H1 (cell line): ENCODE data around the gene PTPN1. TPM values are rescaled to one million over a fixed set of nuclear protein-coding genes. Genes with fewer than 3 reads are reported as not detected.

Experiments
- CTCF ChIA-PET: fragments of 300-600 bp; sonication (Branson Sonifier 250); formaldehyde crosslinking; loops from one replicate; lab custom pipeline; 2021; ENCODE audit not compliant: partially characterized antibody; lab: Charles Lee
- POLR2A ChIA-PET: fragments of 300-600 bp; sonication (Branson Sonifier 250); formaldehyde crosslinking; loops from one replicate; lab custom pipeline; 2021; ENCODE audit warnings: inconsistent platforms; ENCODE audit not compliant: partially characterized antibody; lab: Charles Lee
- DNase-seq, 2 experiments: peaks; one replicate each; pipeline versions ENCODE4 v3.0.0 to v3.0.0-alpha.2; 2010 to 2022; ENCODE audit warnings: low spot score in 2 of 2, low read depth in 1 of 2, mixed read lengths in 1 of 2
- FAIRE-seq: peaks from 2 replicates; lab custom pipeline; 2011; peaks lifted over from hg19 to GRCh38; lab: Jason Lieb, UNC
- H2AFZ ChIP-seq: 2 replicates; pipeline ENCODE4 v1.8.1; 2012; ENCODE audit warnings: low read length, inconsistent platforms
- H2AK5ac ChIP-seq: 2 replicates; pipeline ENCODE4 v1.6.1; 2013; ENCODE audit warnings: low read depth, low read length
- H2BK120ac ChIP-seq: replicated peaks from 2 replicates; pipeline ENCODE3; 2013; ENCODE audit warnings: low read depth, low read length, inconsistent platforms
- H2BK12ac ChIP-seq: 2 replicates; pipeline ENCODE4 v1.6.1; 2013; ENCODE audit warnings: low read depth, low read length
- H2BK15ac ChIP-seq: 2 replicates; pipeline ENCODE4 v1.6.1; 2013; ENCODE audit warnings: low read length
- H2BK20ac ChIP-seq: 2 replicates; pipeline ENCODE4 v1.6.1; 2013; ENCODE audit warnings: low read length
- H2BK5ac ChIP-seq: 2 replicates; pipeline ENCODE4 v1.6.1; 2013; ENCODE audit warnings: low read depth, low read length
- H3K14ac ChIP-seq: 2 replicates; pipeline ENCODE4 v1.6.1; 2013; ENCODE audit warnings: inconsistent platforms; ENCODE audit not compliant: insufficient read length
- H3K18ac ChIP-seq: 2 replicates; pipeline ENCODE4 v1.6.1; 2013; ENCODE audit warnings: low read length; ENCODE audit errors: extremely low read depth
- H3K23ac ChIP-seq: 2 replicates; pipeline ENCODE4 v1.6.1; 2013; ENCODE audit warnings: inconsistent platforms; ENCODE audit not compliant: insufficient read length
- H3K23me2 ChIP-seq: 2 replicates; pipeline ENCODE4 v1.6.1; 2013; ENCODE audit warnings: low read depth, low read length
- H3K27ac ChIP-seq: 2 replicates; pipeline ENCODE4 v1.6.1; 2011; ENCODE audit warnings: low read depth, low read length, inconsistent platforms
- H3K27me3 ChIP-seq, 4 experiments: replicated peaks in 1 of 4; 1 replicate in 1 of 4; 2 replicates in 3 of 4; pipeline versions ENCODE4 v1.6.1 to v1.8.1; 2011 to 2013; ENCODE audit warnings: low read length in 3 of 4, mild to moderate bottlenecking in 3 of 4, inconsistent platforms in 2 of 4, mixed read lengths in 2 of 4, moderate library complexity in 1 of 4; ENCODE audit not compliant: control insufficient read depth in 3 of 4, insufficient read depth in 3 of 4; ENCODE audit errors: extremely low read depth in 1 of 4
- H3K36me3 ChIP-seq, 4 experiments: 2 replicates each; pipeline versions ENCODE4 v1.6.1 to v1.8.1; 2011 to 2013; ENCODE audit warnings: mild to moderate bottlenecking in 4 of 4, low read length in 3 of 4, moderate library complexity in 2 of 4, control low read depth in 1 of 4, inconsistent platforms in 1 of 4; ENCODE audit not compliant: insufficient read depth in 4 of 4, control insufficient read depth in 2 of 4
- H3K4ac ChIP-seq: replicated peaks from 2 replicates; pipeline ENCODE3; 2013; ENCODE audit warnings: low read length, low read depth, mixed read lengths, inconsistent platforms; ENCODE audit not compliant: insufficient read length
- H3K4me1 ChIP-seq, 4 experiments: replicated peaks in 1 of 4; 1 replicate in 1 of 4; 2 replicates in 3 of 4; pipeline versions ENCODE4 v1.6.1 to v1.8.1; 2011 to 2013; ENCODE audit warnings: low read length in 3 of 4, inconsistent platforms in 2 of 4, mixed read lengths in 1 of 4; ENCODE audit not compliant: insufficient read depth in 4 of 4, control insufficient read depth in 3 of 4
- H3K4me2 ChIP-seq, 2 experiments: 2 replicates each; pipeline versions ENCODE4 v1.6.1 to v1.8.1; 2011 to 2013; ENCODE audit warnings: low read depth in 2 of 2, low read length in 2 of 2, control low read depth in 1 of 2, inconsistent platforms in 1 of 2, mild to moderate bottlenecking in 1 of 2; ENCODE audit not compliant: insufficient read depth in 1 of 2
- H3K4me3 ChIP-seq, 4 experiments: fragments of 200-600, 300-600 bp in 1 of 4; sonication (generic), shearing (Covaris generic), sonication (Bioruptor Twin) in 1 of 4; 2 replicates each; pipeline versions ENCODE4 v1.5.1 to v1.8.1; 2011 to 2016; ENCODE audit warnings: low read length in 4 of 4, low read depth in 3 of 4, control low read depth in 2 of 4, inconsistent platforms in 2 of 4, mild to moderate bottlenecking in 2 of 4, mixed read lengths in 1 of 4, moderate library complexity in 1 of 4; ENCODE audit not compliant: insufficient read depth in 2 of 4; ENCODE audit errors: extremely low read depth in 1 of 4
- H3K56ac ChIP-seq: replicated peaks from 2 replicates; pipeline ENCODE3; 2013; ENCODE audit warnings: low read depth, mild to moderate bottlenecking, mixed read lengths, low read length, inconsistent platforms; ENCODE audit not compliant: insufficient read length
- H3K79me1 ChIP-seq: 2 replicates; pipeline ENCODE4 v1.6.1; 2013; ENCODE audit warnings: low read depth, low read length, control low read depth
- H3K79me2 ChIP-seq, 2 experiments: 2 replicates each; pipeline versions ENCODE4 v1.6.1 to v1.8.1; 2012 to 2013; ENCODE audit warnings: low read length in 2 of 2, mild to moderate bottlenecking in 2 of 2, inconsistent platforms in 1 of 2; ENCODE audit not compliant: insufficient read depth in 2 of 2, control insufficient read depth in 1 of 2
- H3K9ac ChIP-seq, 4 experiments: replicated peaks in 1 of 4; 1 replicate in 1 of 4; 2 replicates in 3 of 4; pipeline versions ENCODE4 v1.6.1 to v1.8.1; 2011 to 2013; ENCODE audit warnings: low read depth in 3 of 4, low read length in 3 of 4, control low read depth in 2 of 4, mild to moderate bottlenecking in 2 of 4, moderate library complexity in 2 of 4, inconsistent platforms in 1 of 4; ENCODE audit errors: extremely low read depth in 1 of 4
- H3K9me3 ChIP-seq, 2 experiments: 2 replicates each; pipeline versions ENCODE4 v1.6.1 to v1.8.1; 2012 to 2013; ENCODE audit warnings: mild to moderate bottlenecking in 2 of 2, moderate library complexity in 2 of 2, control low read depth in 1 of 2, inconsistent platforms in 1 of 2, low read depth in 1 of 2, low read length in 1 of 2, mixed read lengths in 1 of 2; ENCODE audit not compliant: insufficient read depth in 2 of 2
- H4K20me1 ChIP-seq, 2 experiments: replicated peaks in 1 of 2; 2 replicates each; pipeline versions ENCODE3 to v1.8.1; 2011 to 2013; ENCODE audit warnings: inconsistent platforms in 2 of 2, low read length in 2 of 2, mild to moderate bottlenecking in 1 of 2; ENCODE audit not compliant: insufficient read depth in 2 of 2, control insufficient read depth in 1 of 2
- H4K5ac ChIP-seq: 2 replicates; pipeline ENCODE4 v1.6.1; 2013; ENCODE audit warnings: low read length, low read depth, mixed read lengths, inconsistent platforms; ENCODE audit not compliant: insufficient read length
- H4K8ac ChIP-seq: 2 replicates; pipeline ENCODE4 v1.8.0; 2013; ENCODE audit warnings: mild to moderate bottlenecking, moderate library complexity, low read length, inconsistent platforms; ENCODE audit not compliant: insufficient read depth; ENCODE audit errors: extremely low read depth
- H4K91ac ChIP-seq: replicated peaks from 2 replicates; pipeline ENCODE3; 2013; ENCODE audit warnings: low read length, mixed read lengths, inconsistent platforms; ENCODE audit not compliant: insufficient read length
- HDAC2 ChIP-seq, 2 experiments: fragments of 300-600 bp in 1 of 2; sonication (generic) in 1 of 2; IDR thresholded peaks; 2 replicates each; pipeline ENCODE4 v1.6.1; 2011 to 2012; ENCODE audit warnings: low read depth in 2 of 2, low read length in 2 of 2, mild to moderate bottlenecking in 2 of 2, moderate library complexity in 2 of 2, borderline replicate concordance in 1 of 2, inconsistent platforms in 1 of 2
- KDM5A ChIP-seq: fragments of 200-600 bp; IDR thresholded peaks from 2 replicates; pipeline ENCODE4 v1.7.1; 2012; ENCODE audit warnings: mild to moderate bottlenecking, low read length, inconsistent platforms, mixed read lengths
- POU5F1 ChIP-seq: IDR thresholded peaks from 2 replicates; pipeline ENCODE4 v1.6.1; 2011; ENCODE audit warnings: low read depth, mild to moderate bottlenecking, low read length, moderate library complexity
- RAD21 ChIP-seq, 2 experiments: IDR thresholded peaks in 1 of 2; conservative IDR thresholded peaks in 1 of 2; 2 replicates each; pipeline ENCODE4 v1.6.1; 2011; ENCODE audit warnings: low read depth in 2 of 2, low read length in 2 of 2, improper control_type of control experiment in 1 of 2, inconsistent platforms in 1 of 2, mild to moderate bottlenecking in 1 of 2, moderate library complexity in 1 of 2
- WGBS, 2 experiments: shearing (Covaris generic) in 1 of 2; methylation state at CpG; one replicate each; pipeline versions ENCODE4 v1.1.6 to v1.1.7; 2013 to 2015; ENCODE audit warnings: low lambda C conversion rate in 2 of 2, mixed read lengths in 2 of 2, inconsistent platforms in 1 of 2, low coverage in 1 of 2, missing lambda C conversion rate in 1 of 2; ENCODE audit not compliant: insufficient replicate concordance in 2 of 2, insufficient coverage in 1 of 2, insufficient read length in 1 of 2; ENCODE audit errors: extremely low coverage in 1 of 2, missing lambda C conversion rate in 1 of 2; 5-methylcytosine and 5-hydroxymethylcytosine counted together
- polyA plus RNA-seq, 7 experiments: library from polyadenylated mRNA; depleted of rRNA in 3 of 7; stranded (reverse) in 5 of 7; unstranded in 2 of 7; fragments of >200 nt in 5 of 7; fragments of 200-250 nt in 2 of 7; gene quantifications; 1 replicate in 5 of 7; 2 replicates in 1 of 7; 4 replicates in 1 of 7; pipeline versions ENCODE4 v1.2.1 to v1.2.3, GENCODE V29; 2011 to 2013; ENCODE audit warnings: missing spikeins in 2 of 7, mixed read lengths in 2 of 7
- total RNA-seq: library from RNA; stranded (reverse); fragmentation: NEBNext Ultra II Directional; extraction: Animal tissue kit (Norgen Biotek cat#: 25700); gene quantifications from 2 replicates; pipeline ENCODE4 v1.2.1, GENCODE V29; 2021

The PTPN1 gene
- total and polyA plus RNA-seq, 2 of the 8 experiments (the other 6 are each of a cell fraction or from before 2014, with no cell fraction given): 18.6 to 32.1 TPM

DNA sequence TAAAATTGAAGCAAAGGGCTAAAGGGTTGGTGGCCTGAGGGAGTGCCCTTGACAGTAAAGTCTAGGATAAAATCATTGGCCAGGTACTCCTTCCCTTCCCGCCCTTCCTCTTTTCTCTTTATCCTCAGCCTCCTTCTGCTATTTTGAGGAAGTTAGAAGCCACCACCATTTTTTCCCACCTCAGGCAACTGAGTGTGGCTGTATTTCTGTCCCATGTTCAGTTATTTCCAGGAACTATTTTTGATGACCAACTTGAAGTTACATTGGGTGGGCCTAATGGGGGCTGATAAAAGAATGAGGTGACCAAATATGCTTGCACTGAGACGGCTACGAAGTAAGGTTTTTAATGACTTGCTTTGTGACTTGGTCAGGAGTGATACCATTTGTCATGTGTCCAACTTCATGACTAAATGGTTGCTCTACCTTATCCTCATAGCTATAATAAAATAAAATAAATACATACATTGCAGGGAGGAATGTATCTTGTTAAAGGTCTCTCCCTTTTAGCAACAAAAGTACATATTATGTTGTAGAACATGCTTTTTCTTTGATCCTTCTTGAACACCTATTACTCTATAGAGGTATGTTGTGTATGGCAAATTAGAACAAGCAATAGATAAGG, 12.0 kb downstream of the PTPN1 start:
- Histone ChIP-seq H3K79me1 (peaks cover 7% of the 10 kb centered on the region), H4K8ac (no peak overlapping the region), H3K9me3 (no peaks in the 10 kb centered on the region), H3K4me1 (peaks cover 0 to 6% (median 4%) of the 10 kb centered on the region in 4 experiments; a peak in 3 of 7 replicates), H2AFZ (no peak overlapping the region), H3K27ac (no peak overlapping the region), H2BK12ac (no peak overlapping the region), H2BK15ac (no peak overlapping the region), H3K27me3 (no peaks in the 10 kb centered on the region), H3K18ac (no peak overlapping the region), H2BK20ac (no peak overlapping the region)
- CTCF ChIA-PET: interaction anchor here (0.7 to 1.9 kb wide), 5 partner anchors 9 to 48 kb away, joined by 3 to 6 read pairs (median 4); no protein-coding TSS in a partner anchor
- FAIRE-seq: no peak
- TF ChIP-seq KDM5A: no peak
- no peak for TF ChIP-seq HDAC2 (IDR thresholded peaks at IDR 0.05; ENCODE audit: borderline replicate concordance in 1 of 2, low read depth in 2 of 2, low read length in 2 of 2)
- TF ChIP-seq POU5F1: no peak
- no peak for TF ChIP-seq RAD21 (IDR thresholded peaks at IDR 0.05 in 1 of 2, conservative IDR thresholded peaks at IDR 0.05 in 1 of 2; ENCODE audit: low read depth in 2 of 2, low read length in 2 of 2)
- TF ChIP-seq, all 59 proteins: peak for 0
- POLR2A ChIA-PET: interaction anchor here (1.9 kb wide), 1 partner anchor 9 kb away, joined by 4 read pairs; no protein-coding TSS in a partner anchor
- Histone ChIP-seq H3K4me3 (no peak overlapping the region), H3K4me2 (no peak overlapping the region), H3K9ac (no peak overlapping the region), H3K23me2 (no peaks in the 10 kb centered on the region; the same call in 1 of the 2 replicates), H2BK5ac (no peak overlapping the region), H3K14ac (no peak overlapping the region), H4K20me1 (peaks cover 7 to 10% of the 10 kb centered on the region in 2 experiments), H3K36me3 (no peaks in the 10 kb centered on the region), H4K5ac (no peak overlapping the region), H2AK5ac (no peak overlapping the region), H3K4ac (no peak overlapping the region), H3K23ac (no peak overlapping the region), H3K79me2 (peaks cover 5 to 77% of the 10 kb centered on the region in 2 experiments), H2BK120ac (no peak overlapping the region), H3K56ac (no peak overlapping the region), H4K91ac (no peak overlapping the region)
- DNase-seq: no peak
- WGBS, 2 experiments: 82% methylated on average over 3 of the region's 3 CpGs; no CpG with 5 or more reads in 1 of the 2 experiments
